GM18519 (cell line): ENCODE results near the gene MTMR11.
A peak's percentile ranks its signal among the peaks of the same experiment; 100 is the strongest.
"Not testable (repeated sequence)": the region's sequence is repeated elsewhere in the genome, so short reads cannot be mapped to it uniquely, and the experiment has no call there.

Experiments
- ATAC-seq: cut with Tn5 transposase; IDR thresholded peaks from one replicate; pipeline ENCODE4 v1.9.1; 2021; ENCODE audit warnings: mild to moderate bottlenecking, moderate library complexity; ENCODE audit not compliant: unreplicated experiment, low FRiP score

MTMR11 gene

GRCh38 chr1:149906570-149907075 lies 30.1 kb downstream of the MTMR11 start:
- no peak for ATAC-seq

DNA sequence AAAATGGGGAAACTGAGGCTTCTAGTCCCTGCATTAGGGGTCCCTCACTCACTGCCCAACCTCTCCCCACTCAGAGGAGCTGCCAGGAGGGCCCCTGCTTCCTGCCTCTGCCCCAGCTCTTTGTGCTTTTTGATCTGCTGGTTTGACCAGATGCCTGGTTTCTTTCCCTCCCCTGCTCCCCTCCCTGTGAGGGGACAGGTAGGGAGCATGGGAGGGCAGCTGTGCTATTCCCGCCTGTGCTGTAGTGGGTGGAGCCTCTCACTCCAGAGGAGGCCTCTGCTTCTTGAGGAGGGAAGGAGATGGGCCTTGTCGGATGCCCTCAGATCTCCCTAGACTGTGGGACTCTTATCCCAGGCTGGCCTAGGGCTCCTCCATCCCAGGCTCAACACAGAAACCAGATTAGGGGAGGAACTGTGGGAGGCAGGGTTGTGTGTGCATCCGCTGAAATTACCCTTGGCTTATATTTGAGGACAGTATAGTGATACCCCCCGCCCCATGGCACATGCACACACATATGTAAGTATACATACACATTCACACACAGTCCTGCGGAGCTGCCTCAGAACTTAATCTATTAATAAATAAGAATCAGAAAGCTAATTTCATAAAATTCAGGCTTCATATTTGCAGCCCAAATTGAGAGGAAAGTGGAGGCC lies 32.7 kb downstream of the MTMR11 start:
- ATAC-seq, result no peak

DNA sequence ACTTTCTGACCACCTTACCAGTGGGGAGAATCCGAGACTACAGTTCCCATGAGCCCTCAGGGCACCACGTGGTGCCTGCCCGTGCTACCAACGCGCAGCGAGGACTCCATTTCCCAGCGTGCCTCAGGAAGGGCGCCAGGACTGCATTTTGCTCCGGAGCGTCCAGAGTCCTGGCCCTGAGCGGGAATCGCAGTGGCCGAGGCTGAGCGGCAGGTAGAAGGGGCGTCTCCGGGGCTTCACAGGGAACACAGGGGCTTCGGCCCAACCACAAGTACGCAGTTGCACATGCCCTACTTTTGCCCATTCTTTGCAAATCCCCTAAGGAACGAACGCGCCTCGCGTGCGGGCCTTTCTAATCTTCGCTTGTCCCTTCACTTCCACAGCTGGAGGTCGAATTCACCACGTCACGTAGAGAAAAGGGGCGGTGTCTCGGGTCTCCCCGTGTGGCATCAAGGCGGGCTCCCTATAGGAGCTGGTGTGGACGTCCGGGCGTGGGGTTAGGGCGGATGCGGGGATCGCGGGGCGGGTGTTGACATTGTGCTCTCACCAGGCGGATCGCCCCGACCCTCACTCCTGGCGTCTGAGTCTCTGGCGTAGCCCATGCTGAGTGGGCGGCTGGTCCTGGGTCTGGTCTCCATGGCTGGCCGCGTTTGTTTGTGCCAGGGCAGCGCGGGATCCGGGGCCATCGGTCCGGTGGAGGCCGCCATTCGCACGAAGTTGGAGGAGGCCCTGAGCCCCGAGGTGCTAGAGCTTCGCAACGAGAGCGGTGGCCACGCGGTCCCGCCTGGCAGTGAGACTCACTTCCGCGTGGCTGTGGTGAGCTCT lies 37.0 kb downstream of the MTMR11 start, which contains the start of gene BOLA1:
Gene BOLA1, plus strand, starts transcription at position 109 of the 825 bp plus-strand sequence. Its CDS starts 492 bp downstream, at position 601.
- peak; percentile 80 for ATAC-seq

- no peak for ATAC-seq
Measured at GRCh38 chr1:149896575-149896974, 40.1 kb downstream of the MTMR11 start.

DNA sequence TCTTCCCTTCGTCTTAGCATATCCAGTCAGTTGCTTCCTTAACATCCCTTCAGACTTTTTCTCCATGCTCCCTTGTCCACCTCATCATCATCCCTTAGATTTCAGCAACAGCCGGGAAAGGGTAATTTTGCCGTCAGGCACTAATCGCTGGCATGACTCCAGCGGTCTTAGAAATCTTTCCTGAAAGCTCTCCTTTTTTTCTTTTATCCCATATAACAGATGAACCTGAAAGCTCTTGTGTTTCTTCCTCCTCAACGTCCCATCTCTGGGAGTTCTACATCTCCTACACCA lies 47.7 kb downstream of the MTMR11 start:
- ATAC-seq, result no peak

GRCh38 chr1:149888247-149888998 lies 48.3 kb downstream of the MTMR11 start:
- peak; percentile 8 for ATAC-seq

DNA sequence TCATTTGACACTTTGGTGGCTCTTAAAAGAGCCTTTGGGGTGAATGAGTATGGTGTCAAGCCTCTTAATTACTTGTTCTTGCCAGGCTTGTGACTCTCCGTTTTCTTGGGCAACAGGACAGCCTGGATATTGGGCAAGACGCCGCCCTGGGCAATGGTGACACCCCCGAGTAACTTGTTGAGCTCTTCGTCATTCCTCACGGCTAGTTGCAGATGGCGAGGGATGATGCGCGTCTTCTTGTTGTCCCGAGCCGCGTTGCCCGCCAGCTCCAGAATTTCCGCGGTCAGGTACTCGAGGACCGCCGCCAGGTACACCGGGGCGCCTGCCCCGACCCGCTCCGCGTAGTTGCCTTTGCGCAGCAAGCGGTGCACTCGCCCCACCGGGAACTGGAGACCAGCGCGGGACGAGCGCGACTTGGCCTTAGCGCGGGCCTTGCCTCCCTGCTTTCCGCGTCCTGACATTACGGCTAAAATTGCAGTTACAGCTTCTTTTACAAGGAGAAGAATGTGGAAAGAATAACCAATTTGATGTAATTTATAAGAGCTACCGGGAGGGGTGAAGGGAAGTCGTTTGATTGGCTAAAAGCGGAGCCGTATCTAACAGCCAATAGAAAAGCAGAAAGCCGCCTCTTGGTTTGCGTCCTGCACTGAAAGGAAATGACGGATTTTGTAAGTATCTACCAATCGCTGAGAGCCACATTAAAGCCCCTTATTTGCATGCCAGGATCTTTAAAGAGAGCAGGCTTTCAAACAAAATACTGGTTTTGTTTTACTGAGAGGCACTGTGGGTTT lies 49.0 kb downstream of the MTMR11 start:
- peak; percentile 30 for ATAC-seq

DNA sequence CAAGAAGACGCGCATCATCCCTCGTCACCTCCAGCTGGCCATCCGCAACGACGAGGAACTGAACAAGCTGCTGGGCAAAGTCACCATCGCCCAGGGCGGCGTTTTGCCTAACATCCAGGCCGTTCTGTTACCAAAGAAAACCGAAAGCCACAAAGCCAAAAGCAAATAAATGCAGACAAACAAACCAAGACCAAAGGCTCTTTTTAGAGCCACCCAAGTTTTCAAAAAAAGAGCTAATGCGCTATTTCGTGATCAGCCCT lies 49.6 kb downstream of the MTMR11 start:
- not testable (repeated sequence) for ATAC-seq

GRCh38 chr1:149886396-149887195 lies 50.1 kb downstream of the MTMR11 start:
- peak; percentile 45 for ATAC-seq

DNA sequence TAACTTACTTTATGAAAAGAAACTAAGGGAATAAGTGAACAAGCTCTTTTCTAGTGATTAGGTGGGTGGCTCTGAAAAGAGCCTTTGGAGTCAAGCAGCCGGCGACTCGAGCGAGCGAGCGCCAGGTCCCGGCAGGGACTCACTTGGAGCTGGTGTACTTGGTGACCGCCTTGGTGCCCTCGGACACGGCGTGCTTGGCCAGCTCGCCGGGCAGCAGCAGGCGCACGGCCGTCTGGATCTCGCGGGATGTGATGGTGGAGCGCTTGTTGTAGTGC lies 50.6 kb downstream of the MTMR11 start:
- ATAC-seq, result not testable (repeated sequence)

GRCh38 chr1:149885339-149886120 lies 51.1 kb downstream of the MTMR11 start:
- ATAC-seq, result no peak

DNA sequence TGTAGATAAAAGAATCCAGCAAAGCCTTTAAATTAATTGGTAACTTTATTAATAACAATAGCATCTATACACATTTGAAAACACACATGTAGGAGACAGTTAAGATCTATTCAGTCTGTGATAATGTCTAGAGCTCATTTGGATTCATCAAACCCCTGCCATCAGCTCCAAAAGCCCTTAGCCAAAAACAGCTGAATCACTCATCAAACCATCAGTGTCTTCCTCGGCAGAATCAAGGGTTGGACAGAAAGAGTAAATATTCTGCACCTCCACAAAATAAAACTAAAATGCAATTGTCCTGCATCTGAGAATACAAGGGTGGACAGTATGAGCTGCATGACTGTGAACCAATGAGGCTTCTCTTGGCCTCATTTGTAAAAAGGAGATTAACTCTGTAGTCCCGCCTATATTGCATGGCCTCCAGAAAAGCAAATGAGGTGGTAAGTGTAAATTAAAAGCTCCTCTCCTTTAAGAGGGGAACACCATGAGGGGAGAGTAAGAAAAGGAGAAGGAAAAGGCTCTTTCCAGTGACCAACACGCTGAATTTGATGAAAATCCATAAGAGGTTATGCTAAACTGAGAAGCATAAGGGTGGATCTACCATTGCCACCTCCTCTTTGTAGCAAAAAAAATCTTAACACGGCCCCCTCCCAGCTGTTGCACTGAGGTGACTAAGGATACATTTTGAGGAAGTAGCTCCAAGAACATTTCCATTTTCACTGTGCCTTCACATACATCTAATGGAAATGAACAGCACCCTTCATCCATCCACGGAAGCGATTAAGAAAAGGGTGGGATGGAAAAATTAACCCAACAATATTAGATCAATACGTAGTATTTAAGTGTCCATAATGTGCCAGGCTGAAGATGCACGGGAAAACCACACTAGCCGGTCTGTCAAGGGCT lies 52.0 kb downstream of the MTMR11 start:
- no peak for ATAC-seq

GRCh38 chr1:149883598-149884247 lies 53.0 kb downstream of the MTMR11 start:
- ATAC-seq, result no peak

DNA sequence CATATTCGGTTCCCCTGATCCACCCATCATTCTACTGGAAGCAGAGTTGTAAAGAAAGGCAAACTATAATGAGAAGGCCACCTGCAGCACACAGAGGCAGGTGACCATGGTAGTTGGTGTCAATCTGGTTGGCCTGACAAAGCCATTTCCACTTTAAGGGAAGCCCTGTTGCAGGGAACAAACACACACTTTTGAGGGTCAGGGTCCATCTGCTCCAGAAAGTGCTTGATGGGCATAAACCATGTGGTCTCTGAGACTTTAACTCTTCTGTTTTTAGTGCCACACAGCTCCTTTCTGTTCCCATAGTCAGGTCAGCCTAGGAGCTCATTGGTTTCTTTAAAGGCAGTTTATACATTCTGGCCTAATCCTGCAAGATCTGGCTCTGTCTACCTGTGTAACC lies 54.8 kb downstream of the MTMR11 start:
- ATAC-seq, result no peak

GRCh38 chr1:149879556-149879955 lies 57.1 kb downstream of the MTMR11 start:
- no peak for ATAC-seq
